ENCODE results near the gene CAMKK2.

The CAMKK2 gene

GRCh38 chr12:121278169-121279070 lies 18.1 kb downstream of the CAMKK2 start:
- no peak for DNase-seq (ENCODE audit: low read depth)
- no peak overlapping the region for H3K4me3 ChIP-seq (ENCODE audit: low read depth, low read length)
- no peak for TF ChIP-seq CTCF (conservative IDR thresholded peaks at IDR 0.05; ENCODE audit: low read depth, low read length)

- no peak overlapping the region for H3K4me3 ChIP-seq (ENCODE audit: low read depth, low read length)
- no peak for TF ChIP-seq CTCF (conservative IDR thresholded peaks at IDR 0.05; ENCODE audit: low read depth, low read length)
- no peak for DNase-seq (ENCODE audit: low read depth)
Observed at GRCh38 chr12:121277374-121277759, 19.1 kb downstream of the CAMKK2 start.

- H3K4me3 ChIP-seq (ENCODE audit: low read depth, low read length), result no peak overlapping the region
- no peak for DNase-seq (ENCODE audit: low read depth)
- no peak for TF ChIP-seq CTCF (conservative IDR thresholded peaks at IDR 0.05; ENCODE audit: low read depth, low read length)
Observed at GRCh38 chr12:121274036-121274763, 22.3 kb downstream of the CAMKK2 start.

- TF ChIP-seq CTCF (conservative IDR thresholded peaks at IDR 0.05; ENCODE audit: low read depth, low read length), result no peak
- H3K4me3 ChIP-seq (ENCODE audit: low read depth, low read length), result no peak overlapping the region
- no peak for DNase-seq (ENCODE audit: low read depth)
Observed at GRCh38 chr12:121273364-121273896, 23.1 kb downstream of the CAMKK2 start.

- TF ChIP-seq CTCF (conservative IDR thresholded peaks at IDR 0.05; ENCODE audit: low read depth, low read length), result no peak
- H3K4me3 ChIP-seq (ENCODE audit: low read depth, low read length), result no peak overlapping the region
- no peak for DNase-seq (ENCODE audit: low read depth)
Observed at GRCh38 chr12:121267822-121268221, 28.7 kb downstream of the CAMKK2 start.

GRCh38 chr12:121264951-121265515 lies 31.5 kb downstream of the CAMKK2 start:
- TF ChIP-seq CTCF (conservative IDR thresholded peaks at IDR 0.05; ENCODE audit: low read depth, low read length), result no peak
- no peak overlapping the region for H3K4me3 ChIP-seq (ENCODE audit: low read depth, low read length)
- no peak for DNase-seq (ENCODE audit: low read depth)
